DMS79 treated with DMSO at 0.1 percent for 48 hours (cell line): ENCODE results near the gene GART.
"Not testable (repeated sequence)": the region's sequence is repeated elsewhere in the genome, so short reads cannot be mapped to it uniquely, and the experiment has no call there.

Source experiments
- DNase-seq: peaks from one replicate; lab custom pipeline; 2025; lab: John Stamatoyannopoulos, UW

GART gene

DNA sequence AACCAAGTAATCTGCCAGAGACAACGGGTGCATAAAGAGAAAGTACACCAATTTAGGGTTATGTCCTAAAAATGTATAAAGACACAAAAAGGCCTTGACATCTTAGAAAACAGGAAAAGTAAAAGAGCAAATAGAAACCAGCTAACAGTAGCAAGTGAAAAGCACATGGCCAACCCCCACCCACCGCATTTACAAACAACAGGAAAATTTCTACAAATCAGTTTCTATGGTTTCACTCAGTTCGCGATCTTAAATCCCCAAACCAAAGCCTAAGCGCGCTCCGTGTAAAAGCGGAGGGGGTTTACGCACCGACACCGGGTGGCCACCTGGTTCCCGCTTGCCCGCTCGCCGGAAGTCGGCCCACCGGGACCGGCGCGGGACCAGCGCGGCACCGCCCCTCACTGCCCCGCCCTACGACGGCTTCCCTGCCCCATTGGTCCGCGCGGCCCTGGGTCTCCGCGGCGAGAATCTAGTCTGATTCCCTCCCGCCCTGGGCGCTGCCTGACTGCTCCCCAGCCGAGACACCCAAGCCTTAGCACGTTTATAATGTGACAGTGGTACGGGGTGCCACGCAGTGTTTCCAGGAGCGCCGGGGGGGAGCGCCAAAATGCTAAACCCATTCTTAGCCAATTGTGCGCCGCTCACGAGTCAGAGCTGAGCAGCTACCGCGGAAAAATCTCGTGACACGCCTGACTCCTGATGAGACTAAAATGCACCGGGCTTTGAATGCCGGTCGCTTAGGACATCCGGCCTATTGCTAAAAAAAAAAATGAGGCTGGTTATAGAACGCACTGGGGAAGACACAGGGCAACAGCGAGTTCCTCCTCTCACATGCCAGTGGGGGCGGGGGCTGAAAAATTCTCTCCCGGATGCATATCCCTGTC lies at the start of gene GART:
GART (minus strand) TSS at position 362 of the 884 bp plus-strand sequence. CDS start 2,802 bp downstream, outside the sequence.
- peak; percentile 66 for DNase-seq

DNA sequence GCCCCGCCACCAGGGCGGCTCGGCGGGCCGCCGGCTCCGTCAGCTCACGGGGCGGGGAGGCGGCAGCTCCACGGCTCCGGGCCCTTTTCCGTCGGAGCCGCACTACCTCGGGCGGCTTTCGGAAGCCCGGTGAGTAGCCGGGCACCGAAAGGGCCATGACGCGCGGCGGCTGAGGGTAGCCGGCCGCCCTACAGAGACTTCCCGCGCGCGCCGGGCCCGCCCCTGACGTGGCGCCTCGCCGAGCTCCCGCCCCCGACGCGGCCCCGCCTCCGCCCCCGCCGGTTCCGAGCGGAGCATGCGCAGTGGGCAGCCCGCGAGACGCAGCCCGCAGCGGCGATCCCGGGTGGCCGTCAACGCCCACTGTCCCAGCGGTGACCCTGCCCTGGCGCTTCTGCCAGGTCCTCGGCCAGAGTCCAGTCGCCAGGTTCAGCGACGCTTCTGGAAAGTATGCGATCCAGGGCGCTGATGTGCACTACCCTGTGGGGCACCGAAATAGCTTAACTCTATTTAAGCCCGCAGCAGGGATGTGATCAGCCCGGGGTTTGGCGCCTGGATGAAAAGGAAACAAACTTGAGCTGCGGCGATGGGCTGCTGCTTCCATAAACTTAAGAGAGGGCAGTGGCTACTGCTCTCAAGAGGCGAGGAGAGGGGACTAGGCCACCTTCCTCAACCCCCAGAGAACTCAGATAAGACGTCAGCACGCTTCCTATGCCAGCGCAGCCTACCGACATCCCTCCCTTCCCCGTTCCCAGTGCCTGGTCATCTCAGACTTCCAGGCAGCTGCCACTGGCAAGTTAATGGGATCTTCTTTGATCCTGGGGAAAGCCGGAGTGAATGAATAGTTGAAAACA lies 46.8 kb upstream of the GART start, which contains the start of gene DONSON:
DONSON (minus strand) TSS at position 200 of the 851 bp plus-strand sequence; CDS start at position 157, 43 bp downstream.
- peak; percentile 82 for DNase-seq

DNA sequence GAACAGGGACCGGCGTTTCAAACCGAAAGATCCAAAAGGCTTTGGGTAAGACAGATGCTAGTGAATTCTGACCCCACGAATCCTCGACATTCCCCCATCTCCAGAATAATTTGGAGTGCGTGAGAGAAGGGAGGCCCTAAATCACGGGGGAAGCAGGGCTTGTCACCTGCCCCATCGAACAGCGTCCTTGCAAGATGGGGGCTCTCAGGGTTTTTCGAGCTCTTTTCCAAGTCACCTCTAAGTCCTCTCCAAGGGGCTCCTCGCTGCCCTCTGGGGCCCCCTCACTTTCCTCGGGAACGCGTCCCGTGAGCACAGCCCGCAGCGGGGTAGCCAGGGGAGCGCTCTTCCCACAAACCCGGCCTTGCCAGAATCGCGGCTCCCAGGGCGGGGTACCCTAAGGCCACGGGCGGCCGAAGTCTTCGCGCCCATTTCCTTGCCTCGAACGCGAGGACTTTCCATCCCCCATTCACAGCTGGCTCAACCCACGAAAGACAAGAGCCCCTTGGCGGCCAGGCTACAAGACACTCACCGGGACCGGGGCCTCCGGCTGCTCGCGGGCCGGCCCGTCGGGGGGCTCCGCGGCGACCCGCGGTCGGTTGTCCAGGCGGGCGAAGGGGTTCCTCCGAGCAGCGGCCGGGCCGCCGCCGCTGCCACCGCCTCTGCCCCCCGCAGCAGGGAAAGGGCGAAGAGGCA lies 46.0 kb upstream of the GART start:
- DNase-seq, result peak; percentile 27

DNA sequence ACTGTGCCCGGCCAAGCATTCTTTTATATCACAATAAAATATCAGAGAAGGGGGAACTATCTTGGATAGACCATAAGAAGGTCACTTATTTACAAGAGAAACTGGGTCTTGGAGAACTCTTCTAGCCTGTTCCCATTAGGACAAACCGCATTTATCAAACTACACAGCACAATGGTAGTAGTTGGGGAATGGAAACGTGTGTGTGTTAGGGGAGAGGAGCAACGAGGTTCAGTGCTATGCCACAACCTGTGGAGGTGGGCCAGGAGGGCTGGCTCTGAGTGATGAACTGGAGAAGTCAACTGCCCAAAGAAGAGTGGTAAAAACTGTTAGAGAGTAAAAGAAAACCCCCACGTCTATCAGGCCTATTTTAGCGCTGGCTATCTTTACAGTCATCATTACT lies 45.0 kb upstream of the GART start:
- DNase-seq, result no peak

DNA sequence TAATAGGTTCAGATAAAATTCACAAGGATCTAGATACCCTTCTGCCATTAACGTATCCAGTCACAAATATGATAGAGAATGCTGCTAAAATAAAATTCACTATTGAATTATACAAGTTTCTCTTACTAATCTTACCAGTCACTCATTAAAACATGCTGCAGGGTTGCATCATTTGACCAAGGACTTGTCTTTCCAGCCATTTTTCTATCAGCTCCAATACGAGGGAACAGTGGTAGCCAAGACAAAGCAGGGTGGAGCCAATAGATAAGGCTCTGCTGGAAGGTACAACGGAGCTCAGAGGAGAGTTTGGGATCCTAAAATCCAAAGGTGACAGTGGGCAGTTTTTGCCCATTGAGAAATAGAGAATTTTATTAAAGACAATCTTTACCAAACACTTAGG lies 42.5 kb upstream of the GART start:
- no peak for DNase-seq

DNA sequence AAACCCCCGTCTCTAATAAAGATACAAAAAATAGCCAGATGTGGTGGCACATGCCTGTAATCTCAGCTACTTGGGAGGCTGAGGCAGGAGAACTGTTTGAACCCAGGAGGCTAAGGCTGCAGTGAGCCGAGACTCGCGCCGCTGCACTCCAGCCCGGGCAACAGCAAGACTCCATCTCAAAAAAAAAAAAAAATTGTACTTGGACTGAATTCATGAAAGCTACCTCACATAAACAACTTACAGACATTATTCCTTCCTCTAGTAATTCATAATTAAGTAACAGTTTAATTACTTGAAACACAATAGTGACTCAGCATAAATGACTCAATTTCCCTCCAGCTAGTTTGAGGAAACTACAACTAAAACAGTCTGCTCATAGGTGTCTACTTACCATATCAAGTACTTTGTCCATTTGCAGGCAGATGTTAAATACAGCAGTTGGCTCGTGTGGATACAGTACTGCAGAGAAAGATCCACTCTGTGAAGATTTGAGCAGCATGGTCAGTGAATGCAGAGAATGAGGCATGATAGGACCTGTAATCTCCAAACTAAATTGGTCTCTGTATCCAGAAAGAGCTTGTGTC lies 37.1 kb upstream of the GART start:
- DNase-seq, result no peak

DNA sequence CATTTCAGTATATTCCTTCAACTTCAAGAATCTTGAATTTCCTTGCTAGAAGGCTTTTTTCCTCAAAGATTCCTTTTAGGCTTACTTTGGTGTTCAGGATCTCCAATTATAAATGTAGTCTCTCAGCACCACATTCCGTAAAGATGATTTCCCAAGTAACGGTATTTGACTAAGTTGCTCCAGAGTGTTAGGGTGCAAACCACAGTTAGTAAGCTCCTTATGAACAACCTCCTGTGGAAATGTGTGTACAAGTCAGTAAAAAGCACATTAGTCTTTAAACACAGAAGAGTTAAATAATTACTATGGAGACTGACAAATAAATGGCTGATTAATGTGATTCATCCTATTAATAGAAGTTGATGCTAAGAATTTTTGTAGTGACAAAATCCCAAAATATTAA lies 36.3 kb upstream of the GART start:
- DNase-seq, result no peak

DNA sequence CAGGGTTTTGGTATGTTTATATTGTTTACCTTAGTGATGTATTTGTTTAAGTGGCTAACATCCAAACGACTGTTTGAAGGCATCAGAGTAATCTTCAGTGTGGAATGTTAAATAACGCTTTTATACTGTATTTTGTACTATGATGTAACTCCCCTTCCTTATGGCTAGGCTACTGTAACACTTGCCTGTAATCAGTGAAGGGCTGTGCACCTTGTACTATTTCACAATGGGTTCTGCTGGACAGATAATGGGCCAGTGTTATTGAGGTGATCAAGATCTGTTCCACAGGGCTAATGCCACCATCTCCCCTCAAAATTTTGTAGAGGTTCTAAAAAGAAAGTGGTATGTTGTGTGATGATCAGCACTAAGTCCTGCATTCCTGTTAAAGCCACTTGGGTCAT lies 34.8 kb upstream of the GART start:
- not testable (repeated sequence) for DNase-seq

DNA sequence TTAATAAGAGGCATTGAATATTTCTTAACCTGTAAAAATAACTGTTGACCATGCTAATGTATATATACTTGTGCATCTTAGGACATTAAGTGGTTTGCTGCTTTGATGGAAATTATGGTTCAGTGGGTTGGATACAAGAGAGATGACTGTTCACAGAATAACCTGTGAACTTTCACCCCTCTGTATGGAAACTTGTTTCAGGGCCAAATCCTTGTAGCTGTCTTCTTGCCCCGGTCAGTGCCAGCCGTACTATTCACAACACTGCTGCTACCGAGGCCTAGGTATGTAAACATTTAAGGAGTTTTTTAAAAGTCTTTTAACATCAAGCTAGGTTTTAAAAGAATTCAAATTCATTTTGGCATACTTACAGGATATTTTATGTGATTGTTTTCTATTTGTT lies 30.4 kb upstream of the GART start:
- DNase-seq, result no peak

DNA sequence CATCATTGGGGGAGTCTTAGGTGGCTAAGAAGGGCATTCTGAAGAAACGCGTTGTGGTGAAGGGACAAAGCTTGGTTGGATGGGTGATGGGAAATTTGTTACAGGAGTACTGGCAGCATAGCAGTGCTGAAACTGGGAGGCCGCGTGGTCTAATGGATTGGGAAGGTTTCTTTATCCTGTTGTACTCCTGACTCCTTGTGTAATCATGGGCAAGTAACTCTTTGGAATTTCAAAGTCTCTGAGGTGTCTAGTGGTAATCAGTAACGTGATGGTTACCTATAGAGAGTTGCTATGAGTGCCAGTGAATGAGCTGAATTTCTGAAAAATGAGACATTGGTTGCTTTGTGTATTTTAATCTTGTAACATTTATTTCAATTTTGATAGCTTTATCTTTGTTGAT lies 28.1 kb upstream of the GART start:
- DNase-seq, result no peak

DNA sequence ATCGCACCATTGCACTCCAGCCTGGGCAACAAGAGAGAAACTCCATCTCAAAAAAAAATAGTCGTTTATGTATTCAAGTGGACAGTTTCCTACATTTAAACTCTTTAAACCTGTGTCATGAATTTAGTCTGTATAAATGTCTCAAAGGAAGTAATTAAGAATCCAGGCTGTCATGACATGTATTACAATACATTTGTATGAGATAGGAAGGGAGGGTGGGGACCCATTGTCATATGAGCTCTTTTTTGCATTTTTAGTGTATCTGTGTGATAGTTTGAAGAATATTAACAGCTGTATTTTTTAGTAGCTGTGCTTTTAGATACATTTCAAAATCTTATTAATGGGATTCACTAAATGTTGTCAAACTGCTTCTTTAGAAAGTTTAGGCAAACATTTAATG lies 26.5 kb upstream of the GART start:
- no peak for DNase-seq

DNA sequence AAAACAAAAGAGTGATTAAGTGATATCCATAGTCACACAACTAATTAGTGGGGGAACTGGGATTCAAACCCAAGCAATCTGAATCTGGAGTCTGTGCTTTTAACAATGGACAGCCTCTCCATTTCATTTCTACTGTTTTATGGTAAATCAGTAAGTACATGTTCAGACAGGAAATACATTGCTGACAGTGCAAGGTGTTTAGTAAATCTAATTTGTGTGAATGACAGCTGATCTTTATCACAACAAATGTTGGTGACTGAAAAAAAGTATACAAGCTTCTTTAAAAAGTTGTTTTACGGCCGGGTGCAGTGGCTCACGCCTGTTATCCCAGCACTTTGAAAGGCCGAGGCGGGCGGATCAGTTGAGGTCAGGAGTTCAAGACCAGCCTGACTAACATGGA lies 26.0 kb upstream of the GART start:
- DNase-seq, result no peak

DNA sequence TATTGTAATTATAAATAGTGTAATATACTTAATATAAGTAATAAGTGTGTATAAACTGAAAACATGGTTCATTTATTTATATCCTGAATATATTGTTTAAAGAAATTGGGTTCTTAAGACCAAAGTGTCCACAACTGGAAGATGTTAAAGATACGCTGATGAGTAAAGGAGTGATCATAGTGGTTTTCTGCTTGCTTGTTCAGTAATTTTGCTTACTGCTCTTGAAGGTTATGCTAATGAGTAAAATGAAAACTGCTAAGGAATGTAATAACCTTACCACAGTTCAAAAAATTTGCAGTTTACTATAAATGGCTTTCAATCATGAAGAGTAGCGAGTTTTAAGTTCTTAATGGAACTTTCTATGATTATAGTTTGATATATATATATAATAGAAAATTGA lies 24.6 kb upstream of the GART start:
- DNase-seq, result no peak

DNA sequence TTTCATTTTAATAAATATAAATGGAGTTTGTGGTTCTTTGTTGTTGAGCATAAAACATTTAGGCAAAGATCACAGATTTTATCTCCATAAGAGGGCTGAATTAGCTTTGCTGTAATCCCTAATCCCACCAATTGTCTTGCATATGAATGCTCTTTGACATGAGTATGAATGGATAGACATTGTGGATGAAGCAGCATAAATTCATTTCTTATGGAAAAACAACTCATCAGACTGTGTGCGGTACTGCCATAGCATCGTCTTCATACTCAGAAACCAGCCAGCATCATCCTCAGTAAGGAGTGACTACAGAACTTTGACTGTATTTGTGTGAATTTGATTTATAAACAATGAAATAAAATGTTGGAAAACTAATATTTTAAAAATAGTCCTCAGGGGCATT lies 20.5 kb upstream of the GART start:
- DNase-seq, result no peak

DNA sequence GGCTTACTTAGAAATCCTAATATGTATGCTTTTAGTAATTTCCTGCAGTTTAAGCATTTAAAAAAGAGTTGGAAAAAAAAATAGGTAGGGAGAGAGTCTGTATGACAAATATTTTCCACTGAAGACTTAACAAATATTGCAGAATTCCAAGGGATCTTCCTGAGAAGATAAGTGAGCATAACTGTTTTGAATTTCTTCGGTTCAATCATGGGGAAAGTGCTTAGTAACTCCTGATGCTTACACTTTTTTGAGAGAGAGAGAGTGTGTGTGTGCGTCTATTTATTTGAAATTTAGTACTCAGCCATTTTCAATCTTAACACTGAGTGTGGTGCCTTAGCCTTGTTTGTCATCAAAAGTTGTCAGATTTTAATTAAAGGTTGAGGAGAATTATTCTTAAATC lies 19.5 kb upstream of the GART start:
- DNase-seq, result no peak

DNA sequence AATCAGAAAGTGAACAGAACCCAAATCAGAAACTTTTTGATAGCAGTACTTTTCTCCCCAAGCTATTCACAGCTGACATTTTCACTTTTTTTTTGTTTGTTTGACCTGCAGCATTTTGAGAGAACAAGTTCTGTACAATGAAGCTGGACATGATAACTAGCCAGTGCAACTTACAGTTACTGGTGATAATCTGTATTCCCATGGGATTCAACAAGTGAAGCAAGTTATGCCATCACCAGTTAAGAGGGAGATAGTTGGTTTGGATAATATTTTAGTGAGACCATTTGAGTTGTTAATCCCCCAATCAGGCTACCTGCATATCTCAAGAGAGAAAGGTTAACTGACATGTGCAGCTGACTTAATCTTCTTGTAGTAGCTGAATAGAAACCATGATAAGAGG lies 19.0 kb upstream of the GART start:
- no peak for DNase-seq

DNA sequence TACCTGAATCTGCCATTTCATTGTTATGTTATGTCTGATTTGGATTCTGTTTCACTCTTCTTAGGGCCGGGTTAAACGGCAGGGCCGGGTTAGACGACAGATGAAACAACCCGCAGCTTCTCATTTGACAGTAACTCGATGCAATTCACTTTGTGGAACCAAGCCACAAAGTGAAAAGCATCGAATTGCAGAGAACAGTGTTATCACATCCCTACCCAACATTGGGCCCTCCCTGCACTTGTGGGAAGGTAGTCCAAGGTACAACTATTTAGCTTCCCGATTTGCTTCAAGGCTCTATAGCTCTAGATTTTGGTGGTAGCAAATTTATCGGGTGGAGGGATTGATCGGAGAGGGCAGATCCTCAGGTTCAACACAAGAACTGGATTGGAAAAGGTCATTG lies 17.9 kb upstream of the GART start:
- no peak for DNase-seq

DNA sequence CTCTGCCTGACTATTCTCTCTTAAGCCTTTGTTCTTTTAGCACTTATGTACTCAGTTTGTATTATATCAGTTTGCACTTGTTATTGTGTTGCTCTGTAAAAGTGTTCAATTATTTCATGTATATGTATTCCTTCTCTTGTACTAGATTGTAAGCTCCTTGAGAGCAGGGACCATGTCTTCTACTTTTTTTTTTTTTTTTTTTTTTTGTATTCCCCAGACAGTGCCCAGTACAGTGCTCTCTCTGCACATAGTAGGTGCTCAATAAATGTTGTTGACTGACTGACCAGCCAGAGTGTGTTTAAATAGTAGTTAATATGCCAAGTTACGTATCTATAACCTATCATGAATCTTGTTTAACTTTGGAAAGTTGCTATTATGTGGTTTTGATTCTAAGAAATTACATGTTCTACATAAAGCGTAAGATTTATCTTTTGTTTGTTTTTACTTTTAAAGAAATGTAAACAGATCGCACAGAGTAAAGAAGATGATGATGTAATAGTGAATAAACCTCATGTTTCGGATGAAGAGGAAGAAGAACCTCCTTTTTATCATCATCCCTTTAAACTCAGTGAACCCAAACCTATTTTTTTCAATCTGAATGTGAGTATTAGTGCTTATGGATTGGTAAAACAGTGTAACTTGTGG lies 17.0 kb upstream of the GART start:
- DNase-seq, result no peak

DNA sequence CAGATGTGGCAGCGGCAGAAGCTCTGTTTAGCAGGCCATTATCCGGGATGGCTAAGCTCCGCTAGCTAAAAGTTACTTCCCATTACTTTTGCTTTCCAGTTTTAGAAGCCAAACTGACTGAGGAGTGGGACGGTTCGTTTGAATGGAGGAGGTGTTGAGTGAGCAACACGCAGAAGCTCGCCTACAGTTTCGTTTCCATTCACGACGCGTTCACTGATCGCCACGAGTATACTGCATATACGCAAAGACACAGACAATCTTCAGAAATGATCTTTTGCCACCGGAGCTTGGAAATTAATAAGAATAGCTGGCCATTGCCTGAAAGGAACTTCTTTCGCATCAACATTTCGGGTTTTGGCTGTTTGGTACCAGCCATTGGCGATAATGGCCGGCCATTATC lies 15.5 kb upstream of the GART start:
- no peak for DNase-seq

DNA sequence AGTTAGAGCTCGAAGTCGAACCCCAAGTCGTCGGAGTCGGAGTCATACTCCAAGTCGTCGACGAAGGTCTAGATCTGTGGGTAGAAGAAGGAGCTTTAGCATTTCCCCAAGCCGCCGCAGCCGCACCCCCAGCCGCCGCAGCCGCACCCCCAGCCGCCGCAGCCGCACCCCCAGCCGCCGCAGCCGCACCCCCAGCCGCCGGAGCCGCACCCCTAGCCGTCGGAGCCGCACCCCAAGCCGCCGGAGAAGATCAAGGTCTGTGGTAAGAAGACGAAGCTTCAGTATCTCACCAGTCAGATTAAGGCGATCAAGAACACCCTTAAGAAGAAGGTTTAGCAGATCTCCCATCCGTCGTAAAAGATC lies 13.0 kb upstream of the GART start:
- DNase-seq, result no peak

DNA sequence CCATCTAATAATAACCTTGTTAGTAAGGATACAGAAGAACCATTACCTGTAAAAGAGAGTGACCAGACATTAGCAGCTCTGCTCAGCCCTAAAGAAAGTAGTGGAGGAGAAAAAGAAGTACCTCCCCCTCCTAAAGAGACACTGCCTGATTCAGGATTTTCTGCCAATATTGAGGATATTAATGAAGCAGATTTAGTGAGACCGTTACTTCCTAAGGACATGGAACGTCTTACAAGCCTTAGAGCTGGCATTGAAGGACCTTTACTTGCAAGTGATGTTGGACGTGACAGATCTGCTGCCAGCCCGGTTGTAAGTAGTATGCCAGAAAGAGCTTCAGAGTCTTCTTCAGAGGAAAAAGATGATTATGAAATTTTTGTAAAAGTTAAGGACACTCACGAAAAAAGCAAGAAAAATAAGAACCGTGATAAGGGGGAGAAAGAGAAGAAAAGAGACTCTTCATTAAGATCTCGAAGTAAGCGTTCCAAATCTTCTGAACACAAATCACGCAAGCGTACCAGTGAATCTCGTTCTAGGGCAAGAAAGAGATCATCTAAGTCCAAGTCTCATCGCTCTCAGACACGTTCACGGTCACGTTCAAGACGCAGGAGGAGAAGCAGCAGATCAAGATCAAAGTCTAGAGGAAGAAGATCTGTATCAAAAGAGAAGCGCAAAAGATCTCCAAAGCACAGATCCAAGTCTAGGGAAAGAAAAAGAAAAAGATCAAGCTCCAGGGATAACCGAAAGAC lies 12.5 kb upstream of the GART start:
- DNase-seq, result no peak
